ENCODE measurements around the gene LDLRAD1. TPM values are rescaled to one million over a fixed set of nuclear protein-coding genes. Genes with fewer than 3 reads are reported as not detected.
"Not testable (repeated sequence)": the region's sequence is repeated elsewhere in the genome, so short reads cannot be mapped to it uniquely, and the experiment has no call there.

LDLRAD1 gene
- total RNA-seq, 1 experiment from 2014 or later: not detected

DNA sequence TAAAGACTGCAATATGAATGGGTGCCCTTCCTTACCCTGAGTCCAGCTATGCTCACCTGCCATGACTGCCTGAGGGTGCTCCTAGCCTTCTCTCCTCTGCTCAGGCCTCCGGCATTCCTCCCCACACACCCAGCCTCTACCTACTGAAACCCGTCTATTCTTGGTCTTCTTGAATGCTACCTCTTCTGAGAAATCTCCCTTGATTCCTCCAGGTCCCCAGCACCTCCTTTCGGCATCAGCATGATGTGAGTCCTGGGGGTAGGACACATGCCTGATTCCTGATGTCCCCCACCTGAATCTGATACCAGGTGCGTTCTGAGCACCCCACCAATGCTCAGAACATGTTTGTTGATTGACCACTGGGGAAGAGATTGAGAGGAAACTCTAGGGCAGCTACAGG is 8.6 kb downstream of the LDLRAD1 start:
- Histone ChIP-seq H3K4me3 (ENCODE audit: insufficient read depth, low read depth, low read length) (no peak overlapping the region), H3K27me3 (ENCODE audit: control insufficient read depth, insufficient read depth, low read length) (no peaks in the 10 kb centered on the region), H3K36me3 (replicated peaks; ENCODE audit: control insufficient read depth, insufficient read depth, low read length) (no peaks in the 10 kb centered on the region)
- DNase-seq: no peak

GRCh38 chr1:54008876-54009275 is 9.1 kb downstream of the LDLRAD1 start:
- H3K36me3 ChIP-seq (replicated peaks; ENCODE audit: control insufficient read depth, insufficient read depth, low read length): no peaks in the 10 kb centered on the region
- no peak overlapping the region for H3K4me3 ChIP-seq (ENCODE audit: insufficient read depth, low read depth, low read length)
- no peak for DNase-seq
- H3K27me3 ChIP-seq (ENCODE audit: control insufficient read depth, insufficient read depth, low read length): no peaks in the 10 kb centered on the region

GRCh38 chr1:54007613-54008012 is 10.4 kb downstream of the LDLRAD1 start:
- no peak overlapping the region for H3K4me3 ChIP-seq (ENCODE audit: insufficient read depth, low read depth, low read length)
- no peaks in the 10 kb centered on the region for H3K27me3 ChIP-seq (ENCODE audit: control insufficient read depth, insufficient read depth, low read length)
- no peaks in the 10 kb centered on the region for H3K36me3 ChIP-seq (replicated peaks; ENCODE audit: control insufficient read depth, insufficient read depth, low read length)
- no peak for DNase-seq

DNA sequence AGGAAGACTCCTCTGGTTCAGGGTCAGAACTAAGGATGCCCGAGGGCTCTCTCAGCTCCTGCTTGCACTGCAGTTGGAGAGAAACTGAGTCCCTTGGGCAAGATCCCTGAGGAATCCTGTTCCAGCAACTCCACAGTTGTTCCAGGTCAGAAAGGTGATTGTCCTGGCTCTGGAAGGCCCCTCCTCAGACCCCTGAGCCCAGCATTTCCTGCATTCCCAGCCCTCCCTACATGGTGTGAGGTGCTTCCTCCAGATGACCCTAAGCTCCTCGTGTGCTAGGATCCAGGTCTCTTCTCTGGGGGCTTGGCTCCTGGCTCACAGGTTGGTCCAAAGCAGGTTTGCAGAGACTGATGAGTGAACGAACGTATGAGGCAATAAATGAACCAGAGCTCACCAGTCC is 11.5 kb downstream of the LDLRAD1 start:
- Histone ChIP-seq H3K36me3 (replicated peaks; ENCODE audit: control insufficient read depth, insufficient read depth, low read length) (no peaks in the 10 kb centered on the region), H3K27me3 (ENCODE audit: control insufficient read depth, insufficient read depth, low read length) (no peaks in the 10 kb centered on the region; the same call in 1 of the 2 replicates), H3K4me3 (ENCODE audit: insufficient read depth, low read depth, low read length) (no peak overlapping the region)
- no peak for DNase-seq

- no peak for DNase-seq
- H3K36me3 ChIP-seq (replicated peaks; ENCODE audit: control insufficient read depth, insufficient read depth, low read length): no peaks in the 10 kb centered on the region
- H3K4me3 ChIP-seq (ENCODE audit: insufficient read depth, low read depth, low read length): no peak overlapping the region
These were observed 13.4 kb downstream of the LDLRAD1 start for GRCh38 chr1:54004481-54005049.

GRCh38 chr1:54003750-54004480 is 14.1 kb downstream of the LDLRAD1 start:
- not testable (repeated sequence) for H3K4me3 ChIP-seq (ENCODE audit: insufficient read depth, low read depth, low read length); DNase-seq

More at GRCh38 chr1:54004481-54005049, 13.4 kb downstream of the LDLRAD1 start:
- no peaks in the 10 kb centered on the region; the same call in 1 of the 2 replicates for H3K27me3 ChIP-seq (ENCODE audit: control insufficient read depth, insufficient read depth, low read length)

GRCh38 chr1:54003249-54003646 is 14.7 kb downstream of the LDLRAD1 start:
- no peak for DNase-seq
- Histone ChIP-seq H3K4me3 (ENCODE audit: insufficient read depth, low read depth, low read length) (no peak overlapping the region), H3K36me3 (replicated peaks; ENCODE audit: control insufficient read depth, insufficient read depth, low read length) (no peaks in the 10 kb centered on the region), H3K27me3 (ENCODE audit: control insufficient read depth, insufficient read depth, low read length) (no peaks in the 10 kb centered on the region; the same call in 1 of the 2 replicates)

More at GRCh38 chr1:54003750-54004480, 14.1 kb downstream of the LDLRAD1 start:
- H3K27me3 ChIP-seq (ENCODE audit: control insufficient read depth, insufficient read depth, low read length); H3K36me3 ChIP-seq (replicated peaks; ENCODE audit: control insufficient read depth, insufficient read depth, low read length): not testable (repeated sequence)

DNA sequence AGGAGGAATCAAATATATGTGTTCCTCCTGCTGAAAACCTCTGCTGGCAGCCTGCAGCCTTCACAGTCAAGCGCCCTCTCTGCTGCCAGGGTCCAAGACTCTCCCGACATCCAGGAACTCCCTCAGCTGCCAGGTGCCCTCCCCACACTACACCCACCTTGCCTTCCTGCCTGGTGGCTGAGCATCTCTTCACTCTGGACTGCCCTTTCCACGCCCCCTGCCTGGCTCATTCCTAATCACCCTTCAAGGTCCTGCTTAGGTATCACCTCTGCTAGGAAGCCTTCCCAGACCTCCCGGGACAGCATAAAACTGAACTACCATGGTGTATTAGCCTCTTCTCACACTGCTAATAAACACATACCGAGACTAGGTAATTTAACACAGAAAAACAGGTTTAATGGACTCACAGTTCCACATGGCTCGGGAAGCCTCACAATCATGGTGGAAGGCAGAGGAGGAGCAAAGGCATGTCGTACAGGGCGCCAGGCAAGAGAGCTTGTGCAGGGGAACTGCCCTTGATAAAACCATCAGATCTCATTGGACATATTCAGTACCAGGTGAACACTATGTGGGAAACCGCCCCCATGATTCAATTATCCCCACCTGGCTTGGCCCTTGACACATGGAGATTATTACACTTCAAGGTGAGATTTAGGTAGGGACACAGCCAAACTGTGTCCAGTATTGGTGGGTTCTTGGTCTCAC is 15.3 kb downstream of the LDLRAD1 start:
- H3K36me3 ChIP-seq (replicated peaks; ENCODE audit: control insufficient read depth, insufficient read depth, low read length): no peaks in the 10 kb centered on the region
- no peak overlapping the region for H3K4me3 ChIP-seq (ENCODE audit: insufficient read depth, low read depth, low read length)
- H3K27me3 ChIP-seq (ENCODE audit: control insufficient read depth, insufficient read depth, low read length): no peaks in the 10 kb centered on the region; the same call in 1 of the 2 replicates
- no peak for DNase-seq

GRCh38 chr1:54001591-54001990 is 16.4 kb downstream of the LDLRAD1 start:
- peak; percentile 13 for DNase-seq
- no peak overlapping the region for H3K4me3 ChIP-seq (ENCODE audit: insufficient read depth, low read depth, low read length)
- no peaks in the 10 kb centered on the region; the same call in 1 of the 2 replicates for H3K27me3 ChIP-seq (ENCODE audit: control insufficient read depth, insufficient read depth, low read length)
- H3K36me3 ChIP-seq (replicated peaks; ENCODE audit: control insufficient read depth, insufficient read depth, low read length): no peaks in the 10 kb centered on the region

DNA sequence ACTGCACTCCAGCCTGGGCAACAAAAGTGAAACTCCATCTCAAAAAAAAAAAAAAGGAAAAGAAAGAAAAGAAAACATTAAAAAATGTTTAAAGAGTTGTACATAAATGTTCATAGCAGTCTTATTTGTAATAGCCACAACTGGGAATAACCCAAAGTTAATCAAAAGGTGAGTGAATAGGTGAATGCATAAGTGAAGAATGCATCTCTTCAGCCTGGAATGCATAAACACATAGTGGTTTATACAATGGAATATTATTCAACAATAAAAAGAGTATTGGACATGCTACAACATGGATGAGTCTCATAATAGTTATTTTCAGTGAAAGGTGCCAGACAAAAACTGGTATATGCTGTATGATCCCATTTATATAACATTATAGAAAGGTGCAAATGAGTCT is 18.1 kb downstream of the LDLRAD1 start:
- no peaks in the 10 kb centered on the region for H3K36me3 ChIP-seq (replicated peaks; ENCODE audit: control insufficient read depth, insufficient read depth, low read length)
- H3K27me3 ChIP-seq (ENCODE audit: control insufficient read depth, insufficient read depth, low read length): no peaks in the 10 kb centered on the region; the same call in 1 of the 2 replicates
- no peak overlapping the region for H3K4me3 ChIP-seq (ENCODE audit: insufficient read depth, low read depth, low read length)
- no peak for DNase-seq

- Histone ChIP-seq H3K27me3 (ENCODE audit: control insufficient read depth, insufficient read depth, low read length) (no peaks in the 10 kb centered on the region; the same call in 1 of the 2 replicates), H3K36me3 (replicated peaks; ENCODE audit: control insufficient read depth, insufficient read depth, low read length) (no peaks in the 10 kb centered on the region), H3K4me3 (ENCODE audit: insufficient read depth, low read depth, low read length) (no peak overlapping the region)
- DNase-seq: no peak
These were observed 19.8 kb downstream of the LDLRAD1 start for GRCh38 chr1:53998223-53998622.

- H3K36me3 ChIP-seq (replicated peaks; ENCODE audit: control insufficient read depth, insufficient read depth, low read length): no peaks in the 10 kb centered on the region
- DNase-seq: no peak
- no peaks in the 10 kb centered on the region for H3K27me3 ChIP-seq (ENCODE audit: control insufficient read depth, insufficient read depth, low read length)
- H3K4me3 ChIP-seq (ENCODE audit: insufficient read depth, low read depth, low read length): no peak overlapping the region
These were observed 22.3 kb downstream of the LDLRAD1 start for GRCh38 chr1:53995683-53996082.

DNA sequence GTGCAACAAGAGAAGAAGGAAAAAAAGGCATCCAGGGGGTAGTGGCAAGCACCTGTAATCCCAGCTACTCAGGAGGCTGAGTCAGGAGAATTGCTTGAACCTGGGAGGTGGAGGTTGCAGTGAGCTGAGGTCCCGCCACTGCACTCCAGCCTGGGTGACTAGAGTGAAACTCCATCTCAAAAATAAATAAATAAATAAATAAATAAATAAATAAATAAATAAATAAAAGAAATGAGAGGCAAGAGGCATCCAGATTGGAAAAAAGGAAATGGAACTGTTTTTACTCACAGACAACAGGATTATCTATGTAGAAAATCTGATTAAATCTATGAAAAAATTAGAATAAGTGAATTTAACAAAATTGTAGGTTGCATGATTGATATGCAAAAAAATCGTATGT is 23.5 kb downstream of the LDLRAD1 start:
- DNase-seq; H3K36me3 ChIP-seq (replicated peaks; ENCODE audit: control insufficient read depth, insufficient read depth, low read length); H3K4me3 ChIP-seq (ENCODE audit: insufficient read depth, low read depth, low read length); H3K27me3 ChIP-seq (ENCODE audit: control insufficient read depth, insufficient read depth, low read length): not testable (repeated sequence)

DNA sequence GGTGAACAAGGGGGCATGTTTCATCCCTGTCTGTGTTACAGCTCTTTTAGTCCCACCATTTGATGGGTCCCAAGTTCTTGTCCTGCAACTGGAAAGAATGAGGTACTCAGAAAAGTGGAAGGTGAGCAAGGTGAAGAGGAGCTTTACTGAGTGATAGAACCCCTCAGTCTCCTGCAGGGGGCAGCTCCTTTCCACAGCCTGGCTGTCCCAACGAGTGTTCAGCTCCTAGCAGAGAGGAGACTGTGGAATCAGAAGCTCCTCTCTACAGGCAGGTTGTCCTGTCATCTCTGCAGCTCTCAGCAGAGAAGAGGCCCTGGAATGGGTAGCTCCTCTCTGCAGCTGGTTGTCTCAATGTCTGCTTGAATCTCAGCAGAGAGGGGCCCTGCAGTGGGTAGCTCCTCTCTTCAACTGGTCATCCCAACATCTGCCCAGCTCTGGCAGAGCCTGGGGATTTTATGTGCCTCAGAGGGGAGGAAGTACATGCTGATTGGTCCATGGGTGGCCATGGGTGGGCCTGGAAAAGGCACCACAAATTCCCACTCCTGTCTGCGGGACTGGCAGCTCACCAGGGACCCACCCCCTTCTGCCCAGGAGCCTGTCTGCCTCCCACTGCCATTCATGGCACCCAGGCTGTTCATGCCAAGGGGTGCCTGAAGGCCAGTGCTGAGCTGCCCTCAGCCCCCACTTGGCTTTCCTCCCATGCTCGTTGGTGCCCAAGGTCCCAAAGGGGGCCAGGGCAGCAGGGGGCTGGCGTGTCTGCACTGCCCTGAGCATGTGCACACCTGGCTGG is 25.7 kb downstream of the LDLRAD1 start:
- Histone ChIP-seq H3K27me3 (ENCODE audit: control insufficient read depth, insufficient read depth, low read length) (no peaks in the 10 kb centered on the region; the same call in 1 of the 2 replicates), H3K4me3 (ENCODE audit: insufficient read depth, low read depth, low read length) (no peak overlapping the region), H3K36me3 (replicated peaks; ENCODE audit: control insufficient read depth, insufficient read depth, low read length) (no peaks in the 10 kb centered on the region)
- DNase-seq: peak; percentile 71

Data from H7 (cell line).